ENCODE data around the gene VEGFA.

DNA sequence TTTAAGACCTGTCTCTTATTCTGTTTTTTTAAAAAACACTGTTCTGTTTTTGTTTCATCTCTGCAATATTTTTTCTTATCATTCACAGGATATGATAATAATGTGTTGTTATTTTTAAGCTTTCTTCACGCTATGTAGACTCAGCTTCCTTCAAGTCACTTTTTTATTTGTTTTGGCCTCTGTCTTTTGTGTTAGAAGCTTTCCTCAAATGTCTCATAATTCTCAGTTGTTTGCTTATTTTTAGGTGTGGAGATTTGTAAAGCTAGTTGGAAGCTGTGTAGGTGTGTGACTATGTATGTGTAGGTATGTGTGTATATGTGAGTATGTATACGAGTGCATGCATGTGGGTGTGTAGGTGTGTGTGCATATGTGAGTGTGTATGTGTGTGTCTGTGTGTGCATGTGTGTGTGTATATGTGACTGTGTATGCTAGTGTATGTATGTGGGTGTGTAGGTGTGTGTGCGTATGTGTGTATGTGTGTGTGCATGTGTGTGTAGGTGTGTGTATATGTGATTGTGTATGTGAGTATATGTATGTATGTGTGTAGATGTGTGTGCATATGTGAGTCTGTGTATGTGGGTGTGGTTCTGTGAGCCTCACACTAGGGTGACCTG lies 16.3 kb upstream of the VEGFA start:
- TF ChIP-seq, protein P1, sequence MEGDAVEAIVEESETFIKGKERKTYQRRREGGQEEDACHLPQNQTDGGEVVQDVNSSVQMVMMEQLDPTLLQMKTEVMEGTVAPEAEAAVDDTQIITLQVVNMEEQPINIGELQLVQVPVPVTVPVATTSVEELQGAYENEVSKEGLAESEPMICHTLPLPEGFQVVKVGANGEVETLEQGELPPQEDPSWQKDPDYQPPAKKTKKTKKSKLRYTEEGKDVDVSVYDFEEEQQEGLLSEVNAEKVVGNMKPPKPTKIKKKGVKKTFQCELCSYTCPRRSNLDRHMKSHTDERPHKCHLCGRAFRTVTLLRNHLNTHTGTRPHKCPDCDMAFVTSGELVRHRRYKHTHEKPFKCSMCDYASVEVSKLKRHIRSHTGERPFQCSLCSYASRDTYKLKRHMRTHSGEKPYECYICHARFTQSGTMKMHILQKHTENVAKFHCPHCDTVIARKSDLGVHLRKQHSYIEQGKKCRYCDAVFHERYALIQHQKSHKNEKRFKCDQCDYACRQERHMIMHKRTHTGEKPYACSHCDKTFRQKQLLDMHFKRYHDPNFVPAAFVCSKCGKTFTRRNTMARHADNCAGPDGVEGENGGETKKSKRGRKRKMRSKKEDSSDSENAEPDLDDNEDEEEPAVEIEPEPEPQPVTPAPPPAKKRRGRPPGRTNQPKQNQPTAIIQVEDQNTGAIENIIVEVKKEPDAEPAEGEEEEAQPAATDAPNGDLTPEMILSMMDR (IDR thresholded peaks at IDR 0.05; ENCODE audit: insufficient read depth, low read length): no peak
- no peak for TF ChIP-seq POLR2AphosphoS5 (IDR thresholded peaks at IDR 0.05; ENCODE audit: low read depth)
- TF ChIP-seq, protein P2, sequence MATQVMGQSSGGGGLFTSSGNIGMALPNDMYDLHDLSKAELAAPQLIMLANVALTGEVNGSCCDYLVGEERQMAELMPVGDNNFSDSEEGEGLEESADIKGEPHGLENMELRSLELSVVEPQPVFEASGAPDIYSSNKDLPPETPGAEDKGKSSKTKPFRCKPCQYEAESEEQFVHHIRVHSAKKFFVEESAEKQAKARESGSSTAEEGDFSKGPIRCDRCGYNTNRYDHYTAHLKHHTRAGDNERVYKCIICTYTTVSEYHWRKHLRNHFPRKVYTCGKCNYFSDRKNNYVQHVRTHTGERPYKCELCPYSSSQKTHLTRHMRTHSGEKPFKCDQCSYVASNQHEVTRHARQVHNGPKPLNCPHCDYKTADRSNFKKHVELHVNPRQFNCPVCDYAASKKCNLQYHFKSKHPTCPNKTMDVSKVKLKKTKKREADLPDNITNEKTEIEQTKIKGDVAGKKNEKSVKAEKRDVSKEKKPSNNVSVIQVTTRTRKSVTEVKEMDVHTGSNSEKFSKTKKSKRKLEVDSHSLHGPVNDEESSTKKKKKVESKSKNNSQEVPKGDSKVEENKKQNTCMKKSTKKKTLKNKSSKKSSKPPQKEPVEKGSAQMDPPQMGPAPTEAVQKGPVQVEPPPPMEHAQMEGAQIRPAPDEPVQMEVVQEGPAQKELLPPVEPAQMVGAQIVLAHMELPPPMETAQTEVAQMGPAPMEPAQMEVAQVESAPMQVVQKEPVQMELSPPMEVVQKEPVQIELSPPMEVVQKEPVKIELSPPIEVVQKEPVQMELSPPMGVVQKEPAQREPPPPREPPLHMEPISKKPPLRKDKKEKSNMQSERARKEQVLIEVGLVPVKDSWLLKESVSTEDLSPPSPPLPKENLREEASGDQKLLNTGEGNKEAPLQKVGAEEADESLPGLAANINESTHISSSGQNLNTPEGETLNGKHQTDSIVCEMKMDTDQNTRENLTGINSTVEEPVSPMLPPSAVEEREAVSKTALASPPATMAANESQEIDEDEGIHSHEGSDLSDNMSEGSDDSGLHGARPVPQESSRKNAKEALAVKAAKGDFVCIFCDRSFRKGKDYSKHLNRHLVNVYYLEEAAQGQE (IDR thresholded peaks at IDR 0.05; ENCODE audit: insufficient replicate concordance, low read depth): no peak

Measured in HL-60 (cell line).